HCT116 (cell line): ENCODE results near the gene FBXO30.

Experiments
- CTCF ChIP-seq, 3 experiments: fragments of 200-600 bp in 1 of 3; sonication (generic) in 1 of 3; IDR thresholded peaks in 2 of 3; conservative IDR thresholded peaks in 1 of 3; 2 replicates each; pipeline ENCODE4 v1.5.1; 2012 to 2017; ENCODE audit warnings: low read depth in 2 of 3, low read length in 2 of 3, antibody characterized with exemption in 1 of 3, borderline replicate concordance in 1 of 3, control low read depth in 1 of 3, mild to moderate bottlenecking in 1 of 3, mixed read lengths in 1 of 3, mixed run types in 1 of 3, moderate library complexity in 1 of 3; ENCODE audit not compliant: insufficient read depth in 1 of 3
- ELF1 ChIP-seq: IDR thresholded peaks from 2 replicates; pipeline ENCODE4 v1.6.1; 2012; ENCODE audit warnings: low read depth, borderline replicate concordance
- EZH2phosphoT487 ChIP-seq: fragments of 200-600 bp; IDR thresholded peaks from 2 replicates; pipeline ENCODE4 v1.6.1; 2018; ENCODE audit warnings: antibody characterized with exemption, borderline replicate concordance
- MAX ChIP-seq: IDR thresholded peaks from 2 replicates; pipeline ENCODE4 v1.6.1; 2012
- REST ChIP-seq: IDR thresholded peaks from 2 replicates; pipeline ENCODE4 v1.6.1; 2012; ENCODE audit warnings: low read depth

- TF ChIP-seq ELF1: no peak
- TF ChIP-seq CTCF (IDR thresholded peaks at IDR 0.05 in 2 of 3, conservative IDR thresholded peaks at IDR 0.05 in 1 of 3; ENCODE audit: borderline replicate concordance in 1 of 3, insufficient read depth in 1 of 3, low read depth in 2 of 3, low read length in 2 of 3): no peak
- no peak for TF ChIP-seq MAX
- no peak for TF ChIP-seq REST
- no peak for TF ChIP-seq EZH2phosphoT487
Observed at GRCh38 chr6:145758113-145758512, 56.5 kb downstream of the FBXO30 start.
